ENCODE measurements around the gene HLA-E. TPM values are rescaled to one million over a fixed set of nuclear protein-coding genes. Genes with fewer than 3 reads are reported as not detected.
A peak's percentile ranks its signal among the peaks of the same experiment; 100 is the strongest.
"Not testable (repeated sequence)": the region's sequence is repeated elsewhere in the genome, so short reads cannot be mapped to it uniquely, and the experiment has no call there.

Gene HLA-E
- total and polyA plus RNA-seq, 2 donors (not counting 1 experiment from before 2014, with no cell fraction given), result 183 to 254 TPM

DNA sequence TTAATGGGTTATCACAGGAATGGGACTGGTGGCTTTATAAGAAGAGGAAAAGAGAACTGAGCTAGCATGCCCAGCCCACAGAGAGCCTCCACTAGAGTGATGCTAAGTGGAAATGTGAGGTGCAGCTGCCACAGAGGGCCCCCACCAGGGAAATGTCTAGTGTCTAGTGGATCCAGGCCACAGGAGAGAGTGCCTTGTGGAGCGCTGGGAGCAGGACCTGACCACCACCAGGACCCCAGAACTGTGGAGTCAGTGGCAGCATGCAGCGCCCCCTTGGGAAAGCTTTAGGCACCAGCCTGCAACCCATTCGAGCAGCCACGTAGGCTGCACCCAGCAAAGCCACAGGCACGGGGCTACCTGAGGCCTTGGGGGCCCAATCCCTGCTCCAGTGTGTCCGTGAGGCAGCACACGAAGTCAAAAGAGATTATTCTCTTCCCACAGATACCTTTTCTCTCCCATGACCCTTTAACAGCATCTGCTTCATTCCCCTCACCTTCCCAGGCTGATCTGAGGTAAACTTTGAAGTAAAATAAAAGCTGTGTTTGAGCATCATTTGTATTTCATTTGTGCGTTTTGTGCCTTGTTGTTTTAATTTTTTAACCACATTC, 4.4 kb downstream of the HLA-E start:
- peaks cover 22% of the 10 kb centered on the region for H3K36me3 ChIP-seq (ENCODE audit: control insufficient read depth, insufficient read depth, low read length)
- peaks cover 17% of the 10 kb centered on the region for H3K79me2 ChIP-seq (ENCODE audit: control insufficient read depth, insufficient read depth, low read length)
- no peak overlapping the region for H2AFZ ChIP-seq (ENCODE audit: low read length)
- no peak for TF ChIP-seq EZH2 (IDR thresholded peaks at IDR 0.05; ENCODE audit: low read length, missing control alignments)
- TF ChIP-seq, protein P1, sequence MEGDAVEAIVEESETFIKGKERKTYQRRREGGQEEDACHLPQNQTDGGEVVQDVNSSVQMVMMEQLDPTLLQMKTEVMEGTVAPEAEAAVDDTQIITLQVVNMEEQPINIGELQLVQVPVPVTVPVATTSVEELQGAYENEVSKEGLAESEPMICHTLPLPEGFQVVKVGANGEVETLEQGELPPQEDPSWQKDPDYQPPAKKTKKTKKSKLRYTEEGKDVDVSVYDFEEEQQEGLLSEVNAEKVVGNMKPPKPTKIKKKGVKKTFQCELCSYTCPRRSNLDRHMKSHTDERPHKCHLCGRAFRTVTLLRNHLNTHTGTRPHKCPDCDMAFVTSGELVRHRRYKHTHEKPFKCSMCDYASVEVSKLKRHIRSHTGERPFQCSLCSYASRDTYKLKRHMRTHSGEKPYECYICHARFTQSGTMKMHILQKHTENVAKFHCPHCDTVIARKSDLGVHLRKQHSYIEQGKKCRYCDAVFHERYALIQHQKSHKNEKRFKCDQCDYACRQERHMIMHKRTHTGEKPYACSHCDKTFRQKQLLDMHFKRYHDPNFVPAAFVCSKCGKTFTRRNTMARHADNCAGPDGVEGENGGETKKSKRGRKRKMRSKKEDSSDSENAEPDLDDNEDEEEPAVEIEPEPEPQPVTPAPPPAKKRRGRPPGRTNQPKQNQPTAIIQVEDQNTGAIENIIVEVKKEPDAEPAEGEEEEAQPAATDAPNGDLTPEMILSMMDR (conservative IDR thresholded peaks at IDR 0.05 in 1 of 2, IDR thresholded peaks at IDR 0.05 in 1 of 2; ENCODE audit: low read depth in 1 of 2, low read length in 2 of 2), result peak in 1 of 2 donors; percentile 26
- no peaks in the 10 kb centered on the region for H3K27me3 ChIP-seq (ENCODE audit: control insufficient read depth, insufficient read depth, low read length)
- no peaks in the 10 kb centered on the region for H4K20me1 ChIP-seq (ENCODE audit: control insufficient read depth, extremely low read depth, insufficient read depth, low read length)
- H3K4me3 ChIP-seq (replicated peaks in 1 of 4; ENCODE audit: control extremely low read depth in 1 of 4, insufficient read depth in 1 of 4, low read depth in 3 of 4, low read length in 4 of 4), result no peak overlapping the region
- H3K9me3 ChIP-seq (ENCODE audit: control insufficient read depth, insufficient read depth, low read depth, low read length), result no peaks in the 10 kb centered on the region
- no peak overlapping the region for H3K4me2 ChIP-seq (ENCODE audit: extremely low read depth, insufficient read depth, low read length)
- no peak overlapping the region for H3K9ac ChIP-seq (ENCODE audit: insufficient read depth, low read length)
- peaks cover 15% of the 10 kb centered on the region for H3K4me1 ChIP-seq (ENCODE audit: control insufficient read depth, extremely low read depth, insufficient read depth, low read length)
- no peak for DNase-seq (ENCODE audit: low read depth in 2 of 2)
- H3K27ac ChIP-seq (ENCODE audit: insufficient read depth, low read length), result no peak overlapping the region

DNA sequence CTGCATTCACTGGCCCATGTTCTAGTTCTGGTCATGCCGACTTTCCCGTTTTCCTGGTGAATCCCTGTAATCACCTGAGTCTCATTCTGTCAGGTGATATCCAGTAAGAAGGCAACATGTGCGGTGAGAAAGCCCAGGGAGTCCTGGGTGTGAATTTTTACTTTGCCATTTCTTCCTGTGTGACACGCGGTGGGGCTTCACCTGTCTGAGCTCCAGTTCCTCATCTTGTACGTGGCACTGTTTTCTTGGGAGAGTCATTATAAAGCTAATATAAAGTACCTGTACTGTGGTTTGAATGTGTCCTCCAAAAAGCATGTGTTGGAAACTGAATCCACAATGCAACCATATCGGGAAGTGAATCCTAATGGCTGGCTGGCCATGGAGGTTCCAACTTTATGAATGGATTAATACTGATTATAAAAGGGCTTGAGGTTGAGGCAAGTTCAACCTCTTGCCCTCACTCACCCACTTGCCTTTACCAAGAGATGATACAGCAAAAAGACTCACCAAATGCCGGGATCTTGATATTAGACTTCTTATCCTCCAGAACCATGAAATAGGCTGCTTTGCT, 5.1 kb downstream of the HLA-E start:
- no peak for DNase-seq (ENCODE audit: low read depth in 2 of 2)
- Histone ChIP-seq H3K27ac (ENCODE audit: insufficient read depth, low read length) (no peak overlapping the region), H4K20me1 (ENCODE audit: control insufficient read depth, extremely low read depth, insufficient read depth, low read length) (no peaks in the 10 kb centered on the region), H3K9ac (ENCODE audit: insufficient read depth, low read length) (no peak overlapping the region), H3K36me3 (ENCODE audit: control insufficient read depth, insufficient read depth, low read length) (peaks cover 22% of the 10 kb centered on the region), H3K79me2 (ENCODE audit: control insufficient read depth, insufficient read depth, low read length) (peaks cover 17% of the 10 kb centered on the region), H3K4me1 (ENCODE audit: control insufficient read depth, extremely low read depth, insufficient read depth, low read length) (peaks cover 15% of the 10 kb centered on the region), H3K27me3 (ENCODE audit: control insufficient read depth, insufficient read depth, low read length) (no peaks in the 10 kb centered on the region), H3K4me2 (ENCODE audit: extremely low read depth, insufficient read depth, low read length) (no peak overlapping the region), H3K9me3 (ENCODE audit: control insufficient read depth, insufficient read depth, low read depth, low read length) (no peaks in the 10 kb centered on the region), H3K4me3 (replicated peaks in 1 of 4; ENCODE audit: control extremely low read depth in 1 of 4, insufficient read depth in 1 of 4, low read depth in 3 of 4, low read length in 4 of 4) (no peak overlapping the region), H2AFZ (ENCODE audit: low read length) (no peak overlapping the region)
- TF ChIP-seq, protein P1 (conservative IDR thresholded peaks at IDR 0.05 in 1 of 2, IDR thresholded peaks at IDR 0.05 in 1 of 2; ENCODE audit: low read depth in 1 of 2, low read length in 2 of 2), result no peak
- TF ChIP-seq EZH2 (IDR thresholded peaks at IDR 0.05; ENCODE audit: low read length, missing control alignments), result no peak

DNA sequence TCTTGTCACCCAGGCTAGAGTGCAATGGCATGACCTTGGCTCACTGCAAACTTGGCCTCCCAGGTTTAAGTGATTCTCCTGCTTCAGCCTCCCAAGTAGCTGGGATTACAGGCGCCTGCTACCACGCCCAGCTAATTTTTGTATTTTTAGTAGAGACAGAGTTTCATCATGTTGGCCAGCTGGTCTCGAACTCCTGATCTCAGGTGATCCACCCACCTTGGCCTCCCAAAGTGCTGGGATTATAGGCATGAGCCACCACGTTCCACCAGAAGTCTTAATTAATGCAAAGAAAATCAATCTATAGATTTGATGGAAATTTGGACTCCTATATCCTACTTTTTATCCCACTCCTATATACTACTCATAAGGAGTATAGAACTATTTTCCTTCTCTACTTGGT, 5.8 kb downstream of the HLA-E start:
- not testable (repeated sequence) for H3K4me3 ChIP-seq (replicated peaks in 1 of 4; ENCODE audit: control extremely low read depth in 1 of 4, insufficient read depth in 1 of 4, low read depth in 3 of 4, low read length in 4 of 4); DNase-seq (ENCODE audit: low read depth in 2 of 2); H3K27ac ChIP-seq (ENCODE audit: insufficient read depth, low read length); H3K27me3 ChIP-seq (ENCODE audit: control insufficient read depth, insufficient read depth, low read length); H2AFZ ChIP-seq (ENCODE audit: low read length); H4K20me1 ChIP-seq (ENCODE audit: control insufficient read depth, extremely low read depth, insufficient read depth, low read length); H3K4me2 ChIP-seq (ENCODE audit: extremely low read depth, insufficient read depth, low read length); H3K9ac ChIP-seq (ENCODE audit: insufficient read depth, low read length); H3K9me3 ChIP-seq (ENCODE audit: control insufficient read depth, insufficient read depth, low read depth, low read length)
- H3K36me3 ChIP-seq (ENCODE audit: control insufficient read depth, insufficient read depth, low read length), result peaks cover 22% of the 10 kb centered on the region
- peaks cover 14% of the 10 kb centered on the region for H3K79me2 ChIP-seq (ENCODE audit: control insufficient read depth, insufficient read depth, low read length)
- H3K4me1 ChIP-seq (ENCODE audit: control insufficient read depth, extremely low read depth, insufficient read depth, low read length), result peaks cover 15% of the 10 kb centered on the region

Measured in fibroblast of lung (primary cell).